ENCODE measurements around the gene L3MBTL2. TPM values are rescaled to one million over a fixed set of nuclear protein-coding genes. Genes with fewer than 3 reads are reported as not detected.

The L3MBTL2 gene
- total RNA-seq, 4 donors from 2014 or later, result 15.0 to 41.3 (median 20.1) TPM

- Histone ChIP-seq H3K36me3 (peaks cover 0 to 22% (median 0%) of the 10 kb centered on the region in 3 donors), H3K4me1 (peaks cover 0 to 6% (median 3%) of the 10 kb centered on the region in 4 donors), H3K9me3 (no peaks in the 10 kb centered on the region), H3K27ac (no peak overlapping the region), H3K27me3 (no peaks in the 10 kb centered on the region), H3K4me3 (no peak overlapping the region)
- DNase-seq, result no peak
- TF ChIP-seq CTCF (IDR thresholded peaks at IDR 0.05) (no peak), POLR2A (IDR thresholded peaks at IDR 0.05) (no peak)
These were observed 37.4 kb downstream of the L3MBTL2 start for GRCh38 chr22:41242396-41243117.

- Histone ChIP-seq H3K4me1 (peaks cover 0 to under 1% (median under 1%) of the 10 kb centered on the region in 4 donors), H3K27me3 (no peaks in the 10 kb centered on the region), H3K27ac (no peak overlapping the region), H3K36me3 (peaks cover 0 to 30% (median 0%) of the 10 kb centered on the region in 3 donors), H3K4me3 (no peak overlapping the region), H3K9me3 (no peaks in the 10 kb centered on the region)
- no peak for DNase-seq
- no peak for TF ChIP-seq POLR2A (IDR thresholded peaks at IDR 0.05)
- no peak for TF ChIP-seq CTCF (IDR thresholded peaks at IDR 0.05)
These were observed 38.2 kb downstream of the L3MBTL2 start for GRCh38 chr22:41243361-41243760.

GRCh38 chr22:41245917-41246499 is 40.9 kb downstream of the L3MBTL2 start:
- Histone ChIP-seq H3K4me3 (no peak overlapping the region), H3K27ac (no peak overlapping the region), H3K4me1 (no peaks in the 10 kb centered on the region), H3K9me3 (no peaks in the 10 kb centered on the region), H3K36me3 (peaks cover 0 to 57% (median 0%) of the 10 kb centered on the region in 3 donors), H3K27me3 (no peaks in the 10 kb centered on the region)
- no peak for DNase-seq
- TF ChIP-seq POLR2A (IDR thresholded peaks at IDR 0.05), result no peak
- TF ChIP-seq CTCF (IDR thresholded peaks at IDR 0.05), result no peak

GRCh38 chr22:41247703-41248102 is 42.6 kb downstream of the L3MBTL2 start:
- Histone ChIP-seq H3K4me3 (no peak overlapping the region), H3K4me1 (no peaks in the 10 kb centered on the region), H3K27ac (no peak overlapping the region), H3K36me3 (peaks cover 0 to 74% (median 0%) of the 10 kb centered on the region in 3 donors), H3K27me3 (no peaks in the 10 kb centered on the region), H3K9me3 (no peaks in the 10 kb centered on the region)
- no peak for DNase-seq
- TF ChIP-seq POLR2A (IDR thresholded peaks at IDR 0.05) (no peak), CTCF (IDR thresholded peaks at IDR 0.05) (no peak)

- H3K4me1 ChIP-seq, result no peaks in the 10 kb centered on the region
These were observed 43.2 kb downstream of the L3MBTL2 start for GRCh38 chr22:41248314-41248713.

More at GRCh38 chr22:41248314-41248713, 43.2 kb downstream of the L3MBTL2 start:
- Histone ChIP-seq H3K4me3 (no peak overlapping the region), H3K27ac (no peak overlapping the region), H3K36me3 (peaks cover 0 to 80% (median 0%) of the 10 kb centered on the region in 3 donors), H3K9me3 (no peaks in the 10 kb centered on the region), H3K27me3 (no peaks in the 10 kb centered on the region)
- DNase-seq, result no peak
- no peak for TF ChIP-seq CTCF (IDR thresholded peaks at IDR 0.05)
- no peak for TF ChIP-seq POLR2A (IDR thresholded peaks at IDR 0.05)
